SK-N-SH (cell line): ENCODE results near the gene RAC2.

Source experiments
- GABPA ChIP-seq: IDR thresholded peaks from 2 replicates; pipeline ENCODE4 v1.4.0; 2012; ENCODE audit warnings: low read depth, mild to moderate bottlenecking
- JUND ChIP-seq: IDR thresholded peaks from 2 replicates; pipeline ENCODE4 v1.4.0; 2012
- TF ChIP-seq, protein P1 (sequence below): fragments of 200-600 bp; sonication (generic); IDR thresholded peaks from 2 replicates; pipeline ENCODE4 v1.6.1; 2017; ENCODE audit warnings: antibody characterized with exemption, mild to moderate bottlenecking, moderate library complexity
- TF ChIP-seq, protein P2 (sequence below): IDR thresholded peaks from 2 replicates; pipeline ENCODE4 v1.6.1; 2012; ENCODE audit warnings: mild to moderate bottlenecking, low read depth, low read length, moderate library complexity
- TF ChIP-seq, protein P3 (sequence below): fragments of 150-350 bp; IDR thresholded peaks from 2 replicates; pipeline ENCODE4 v1.6.1; 2016; ENCODE audit warnings: mild to moderate bottlenecking, low read depth, low read length

DNA sequence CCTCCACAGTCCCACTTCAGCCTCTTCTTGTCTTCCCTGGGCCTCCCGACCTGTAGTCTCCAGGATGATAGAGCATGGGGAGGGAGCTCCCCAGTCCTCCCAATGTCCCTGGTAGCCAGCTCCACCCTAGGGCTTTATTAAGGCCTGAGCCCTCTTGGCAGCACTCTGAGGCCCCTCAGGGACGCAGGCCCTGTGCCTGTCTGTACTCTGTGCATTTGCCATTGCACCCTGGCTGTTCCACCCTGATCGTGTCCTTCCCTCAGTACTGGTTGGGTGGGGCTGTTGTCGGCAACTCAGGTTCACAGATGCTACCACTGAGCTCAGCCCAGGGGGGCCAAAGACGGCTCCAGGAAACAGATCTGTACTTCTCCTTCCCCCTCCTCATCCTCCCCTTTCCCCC is 39.0 kb downstream of the RAC2 start:
- TF ChIP-seq, protein P1, sequence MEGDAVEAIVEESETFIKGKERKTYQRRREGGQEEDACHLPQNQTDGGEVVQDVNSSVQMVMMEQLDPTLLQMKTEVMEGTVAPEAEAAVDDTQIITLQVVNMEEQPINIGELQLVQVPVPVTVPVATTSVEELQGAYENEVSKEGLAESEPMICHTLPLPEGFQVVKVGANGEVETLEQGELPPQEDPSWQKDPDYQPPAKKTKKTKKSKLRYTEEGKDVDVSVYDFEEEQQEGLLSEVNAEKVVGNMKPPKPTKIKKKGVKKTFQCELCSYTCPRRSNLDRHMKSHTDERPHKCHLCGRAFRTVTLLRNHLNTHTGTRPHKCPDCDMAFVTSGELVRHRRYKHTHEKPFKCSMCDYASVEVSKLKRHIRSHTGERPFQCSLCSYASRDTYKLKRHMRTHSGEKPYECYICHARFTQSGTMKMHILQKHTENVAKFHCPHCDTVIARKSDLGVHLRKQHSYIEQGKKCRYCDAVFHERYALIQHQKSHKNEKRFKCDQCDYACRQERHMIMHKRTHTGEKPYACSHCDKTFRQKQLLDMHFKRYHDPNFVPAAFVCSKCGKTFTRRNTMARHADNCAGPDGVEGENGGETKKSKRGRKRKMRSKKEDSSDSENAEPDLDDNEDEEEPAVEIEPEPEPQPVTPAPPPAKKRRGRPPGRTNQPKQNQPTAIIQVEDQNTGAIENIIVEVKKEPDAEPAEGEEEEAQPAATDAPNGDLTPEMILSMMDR: no peak
- TF ChIP-seq JUND: no peak
- TF ChIP-seq, protein P2, sequence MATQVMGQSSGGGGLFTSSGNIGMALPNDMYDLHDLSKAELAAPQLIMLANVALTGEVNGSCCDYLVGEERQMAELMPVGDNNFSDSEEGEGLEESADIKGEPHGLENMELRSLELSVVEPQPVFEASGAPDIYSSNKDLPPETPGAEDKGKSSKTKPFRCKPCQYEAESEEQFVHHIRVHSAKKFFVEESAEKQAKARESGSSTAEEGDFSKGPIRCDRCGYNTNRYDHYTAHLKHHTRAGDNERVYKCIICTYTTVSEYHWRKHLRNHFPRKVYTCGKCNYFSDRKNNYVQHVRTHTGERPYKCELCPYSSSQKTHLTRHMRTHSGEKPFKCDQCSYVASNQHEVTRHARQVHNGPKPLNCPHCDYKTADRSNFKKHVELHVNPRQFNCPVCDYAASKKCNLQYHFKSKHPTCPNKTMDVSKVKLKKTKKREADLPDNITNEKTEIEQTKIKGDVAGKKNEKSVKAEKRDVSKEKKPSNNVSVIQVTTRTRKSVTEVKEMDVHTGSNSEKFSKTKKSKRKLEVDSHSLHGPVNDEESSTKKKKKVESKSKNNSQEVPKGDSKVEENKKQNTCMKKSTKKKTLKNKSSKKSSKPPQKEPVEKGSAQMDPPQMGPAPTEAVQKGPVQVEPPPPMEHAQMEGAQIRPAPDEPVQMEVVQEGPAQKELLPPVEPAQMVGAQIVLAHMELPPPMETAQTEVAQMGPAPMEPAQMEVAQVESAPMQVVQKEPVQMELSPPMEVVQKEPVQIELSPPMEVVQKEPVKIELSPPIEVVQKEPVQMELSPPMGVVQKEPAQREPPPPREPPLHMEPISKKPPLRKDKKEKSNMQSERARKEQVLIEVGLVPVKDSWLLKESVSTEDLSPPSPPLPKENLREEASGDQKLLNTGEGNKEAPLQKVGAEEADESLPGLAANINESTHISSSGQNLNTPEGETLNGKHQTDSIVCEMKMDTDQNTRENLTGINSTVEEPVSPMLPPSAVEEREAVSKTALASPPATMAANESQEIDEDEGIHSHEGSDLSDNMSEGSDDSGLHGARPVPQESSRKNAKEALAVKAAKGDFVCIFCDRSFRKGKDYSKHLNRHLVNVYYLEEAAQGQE: no peak
- no peak for TF ChIP-seq GABPA
- TF ChIP-seq, protein P3, sequence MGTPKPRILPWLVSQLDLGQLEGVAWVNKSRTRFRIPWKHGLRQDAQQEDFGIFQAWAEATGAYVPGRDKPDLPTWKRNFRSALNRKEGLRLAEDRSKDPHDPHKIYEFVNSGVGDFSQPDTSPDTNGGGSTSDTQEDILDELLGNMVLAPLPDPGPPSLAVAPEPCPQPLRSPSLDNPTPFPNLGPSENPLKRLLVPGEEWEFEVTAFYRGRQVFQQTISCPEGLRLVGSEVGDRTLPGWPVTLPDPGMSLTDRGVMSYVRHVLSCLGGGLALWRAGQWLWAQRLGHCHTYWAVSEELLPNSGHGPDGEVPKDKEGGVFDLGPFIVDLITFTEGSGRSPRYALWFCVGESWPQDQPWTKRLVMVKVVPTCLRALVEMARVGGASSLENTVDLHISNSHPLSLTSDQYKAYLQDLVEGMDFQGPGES: no peak
